ENCODE results near the gene MTERF4. TPM values are rescaled to one million over a fixed set of nuclear protein-coding genes. Genes with fewer than 3 reads are reported as not detected.

MTERF4 gene
- total RNA-seq, 1 donor from 2014 or later, result 53.7 TPM

DNA sequence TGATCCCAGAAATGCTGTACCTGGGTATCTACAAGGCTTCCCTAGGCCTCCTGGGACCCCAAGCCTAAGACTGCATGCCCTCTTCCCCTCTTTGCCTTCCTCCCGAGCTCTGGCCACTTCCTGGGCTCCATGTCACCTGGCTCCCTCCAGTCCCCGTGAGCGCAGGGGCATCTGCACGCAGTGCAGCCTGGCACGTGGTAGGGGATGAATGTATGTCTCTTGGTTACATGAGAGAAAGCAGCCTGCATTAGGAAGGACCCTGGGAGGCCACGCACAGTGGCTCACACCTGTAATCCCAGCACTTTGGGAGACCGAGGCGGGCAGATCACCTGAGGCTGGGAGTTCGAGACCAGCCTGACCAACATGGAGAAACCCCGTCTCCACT lies 31.3 kb upstream of the MTERF4 start:
- Mint-ChIP-seq H3K4me1 (no peaks in the 10 kb centered on the region), H3K27ac (no peak overlapping the region), H3K4me3 (no peak overlapping the region), H3K36me3 (peaks cover 9% of the 10 kb centered on the region), H3K27me3 (ENCODE audit: low read depth) (no peaks in the 10 kb centered on the region), H3K9me3 (no peaks in the 10 kb centered on the region)
- no peak for DNase-seq (ENCODE audit: low spot score in 2 of 2, unreplicated experiment in 2 of 2)
- TF ChIP-seq, protein P1, sequence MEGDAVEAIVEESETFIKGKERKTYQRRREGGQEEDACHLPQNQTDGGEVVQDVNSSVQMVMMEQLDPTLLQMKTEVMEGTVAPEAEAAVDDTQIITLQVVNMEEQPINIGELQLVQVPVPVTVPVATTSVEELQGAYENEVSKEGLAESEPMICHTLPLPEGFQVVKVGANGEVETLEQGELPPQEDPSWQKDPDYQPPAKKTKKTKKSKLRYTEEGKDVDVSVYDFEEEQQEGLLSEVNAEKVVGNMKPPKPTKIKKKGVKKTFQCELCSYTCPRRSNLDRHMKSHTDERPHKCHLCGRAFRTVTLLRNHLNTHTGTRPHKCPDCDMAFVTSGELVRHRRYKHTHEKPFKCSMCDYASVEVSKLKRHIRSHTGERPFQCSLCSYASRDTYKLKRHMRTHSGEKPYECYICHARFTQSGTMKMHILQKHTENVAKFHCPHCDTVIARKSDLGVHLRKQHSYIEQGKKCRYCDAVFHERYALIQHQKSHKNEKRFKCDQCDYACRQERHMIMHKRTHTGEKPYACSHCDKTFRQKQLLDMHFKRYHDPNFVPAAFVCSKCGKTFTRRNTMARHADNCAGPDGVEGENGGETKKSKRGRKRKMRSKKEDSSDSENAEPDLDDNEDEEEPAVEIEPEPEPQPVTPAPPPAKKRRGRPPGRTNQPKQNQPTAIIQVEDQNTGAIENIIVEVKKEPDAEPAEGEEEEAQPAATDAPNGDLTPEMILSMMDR (IDR thresholded peaks at IDR 0.05; ENCODE audit: unreplicated experiment), result no peak

DNA sequence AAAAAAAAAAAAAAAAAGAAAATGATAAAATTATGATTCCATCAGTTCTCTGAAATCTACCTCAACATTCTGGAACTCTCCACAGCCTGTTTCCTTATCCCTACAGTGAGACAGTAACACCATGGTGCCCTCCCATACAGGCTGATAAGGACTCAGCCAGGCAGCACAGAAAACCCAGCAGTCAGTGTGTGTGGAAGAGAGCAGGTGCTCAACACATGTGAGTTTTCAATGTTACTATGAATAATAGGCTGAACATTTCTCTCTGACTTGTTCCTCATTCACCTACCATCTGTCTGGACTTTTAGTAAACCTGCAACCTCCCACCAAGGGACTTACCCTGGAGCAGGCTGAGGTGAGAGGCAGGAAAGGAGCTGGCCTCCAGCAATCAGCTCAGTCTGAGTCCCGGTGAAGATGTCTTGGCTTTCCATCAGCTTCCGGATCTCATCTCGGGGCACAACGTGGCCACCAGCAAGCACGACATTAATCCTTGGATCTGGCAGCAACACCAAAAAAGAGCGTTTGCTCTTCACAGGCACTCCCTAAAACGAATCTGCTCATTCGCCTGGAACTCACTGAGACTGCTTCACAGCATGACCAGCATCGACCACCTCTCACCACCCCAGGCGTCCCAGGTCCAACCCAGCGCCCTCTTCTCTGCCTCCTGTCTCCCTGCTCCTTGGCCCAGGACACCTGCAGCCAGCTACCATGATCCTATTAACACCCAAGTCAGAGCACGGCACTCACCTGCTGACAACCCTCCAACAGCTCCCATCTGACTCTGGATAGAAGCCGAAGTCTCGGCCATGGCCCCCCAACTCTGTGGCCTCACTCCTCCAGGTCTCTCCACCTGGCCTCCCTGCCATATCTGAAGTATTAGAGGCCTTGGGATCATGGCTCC lies 30.7 kb upstream of the MTERF4 start:
- Mint-ChIP-seq H3K4me1 (no peaks in the 10 kb centered on the region), H3K36me3 (peaks cover 6% of the 10 kb centered on the region), H3K9me3 (no peaks in the 10 kb centered on the region), H3K27ac (no peak overlapping the region), H3K4me3 (no peak overlapping the region), H3K27me3 (ENCODE audit: low read depth) (no peaks in the 10 kb centered on the region)
- DNase-seq (ENCODE audit: low spot score in 2 of 2, unreplicated experiment in 2 of 2), result no peak
- TF ChIP-seq, protein P1 (IDR thresholded peaks at IDR 0.05; ENCODE audit: unreplicated experiment), result no peak

DNA sequence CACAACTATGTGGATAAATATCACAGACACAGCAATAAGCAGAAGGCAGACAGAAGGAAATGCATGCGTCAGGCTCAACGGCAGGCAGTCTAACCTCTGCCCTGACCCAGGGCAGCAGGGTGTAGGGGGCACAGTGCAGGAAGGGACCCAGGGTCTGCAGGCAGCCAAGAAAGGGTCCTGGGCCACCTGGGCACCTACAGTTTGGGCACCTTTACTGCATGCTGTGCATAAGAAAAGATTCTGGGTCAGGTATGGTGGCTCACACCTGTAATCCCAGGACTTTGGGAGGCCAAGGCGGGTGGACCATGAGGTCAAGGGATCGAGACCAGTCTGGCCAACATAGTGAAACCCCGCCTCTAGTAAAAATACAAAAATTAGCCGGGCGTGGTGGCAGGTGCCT lies 29.4 kb upstream of the MTERF4 start:
- Mint-ChIP-seq H3K9me3 (no peaks in the 10 kb centered on the region), H3K4me3 (no peak overlapping the region), H3K27me3 (ENCODE audit: low read depth) (no peaks in the 10 kb centered on the region), H3K27ac (no peak overlapping the region), H3K4me1 (no peaks in the 10 kb centered on the region), H3K36me3 (peaks cover 5% of the 10 kb centered on the region)
- TF ChIP-seq, protein P1 (IDR thresholded peaks at IDR 0.05; ENCODE audit: unreplicated experiment), result no peak
- no peak for DNase-seq (ENCODE audit: low spot score in 2 of 2, unreplicated experiment in 2 of 2)

DNA sequence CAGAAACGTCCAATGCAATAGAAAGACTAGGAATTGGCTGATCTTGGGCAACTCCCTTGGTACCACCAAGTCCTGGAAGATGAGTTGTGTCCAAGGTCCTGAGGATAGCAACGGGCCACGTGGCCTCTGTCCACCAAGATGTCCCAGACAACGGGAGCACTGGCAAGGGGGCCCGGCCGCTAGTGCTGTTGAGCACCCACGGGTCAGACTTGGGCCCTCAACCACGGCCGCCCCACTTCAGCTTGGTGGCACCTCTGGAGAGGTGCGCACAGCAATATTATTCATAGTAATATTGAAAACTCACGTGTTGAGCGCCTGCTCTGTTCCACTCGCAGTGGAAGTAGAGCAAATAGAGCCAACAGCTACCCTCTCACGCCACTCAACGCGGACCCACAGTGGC lies 28.2 kb upstream of the MTERF4 start:
- H3K27me3 Mint-ChIP-seq (ENCODE audit: low read depth), result no peaks in the 10 kb centered on the region
- H3K9me3 Mint-ChIP-seq, result no peaks in the 10 kb centered on the region
- H3K27ac Mint-ChIP-seq, result no peak overlapping the region
- H3K4me1 Mint-ChIP-seq, result no peaks in the 10 kb centered on the region
- TF ChIP-seq, protein P1 (IDR thresholded peaks at IDR 0.05; ENCODE audit: unreplicated experiment), result no peak
- peaks cover 5% of the 10 kb centered on the region for H3K36me3 Mint-ChIP-seq
- H3K4me3 Mint-ChIP-seq, result no peak overlapping the region
- no peak for DNase-seq (ENCODE audit: low spot score in 2 of 2, unreplicated experiment in 2 of 2)

DNA sequence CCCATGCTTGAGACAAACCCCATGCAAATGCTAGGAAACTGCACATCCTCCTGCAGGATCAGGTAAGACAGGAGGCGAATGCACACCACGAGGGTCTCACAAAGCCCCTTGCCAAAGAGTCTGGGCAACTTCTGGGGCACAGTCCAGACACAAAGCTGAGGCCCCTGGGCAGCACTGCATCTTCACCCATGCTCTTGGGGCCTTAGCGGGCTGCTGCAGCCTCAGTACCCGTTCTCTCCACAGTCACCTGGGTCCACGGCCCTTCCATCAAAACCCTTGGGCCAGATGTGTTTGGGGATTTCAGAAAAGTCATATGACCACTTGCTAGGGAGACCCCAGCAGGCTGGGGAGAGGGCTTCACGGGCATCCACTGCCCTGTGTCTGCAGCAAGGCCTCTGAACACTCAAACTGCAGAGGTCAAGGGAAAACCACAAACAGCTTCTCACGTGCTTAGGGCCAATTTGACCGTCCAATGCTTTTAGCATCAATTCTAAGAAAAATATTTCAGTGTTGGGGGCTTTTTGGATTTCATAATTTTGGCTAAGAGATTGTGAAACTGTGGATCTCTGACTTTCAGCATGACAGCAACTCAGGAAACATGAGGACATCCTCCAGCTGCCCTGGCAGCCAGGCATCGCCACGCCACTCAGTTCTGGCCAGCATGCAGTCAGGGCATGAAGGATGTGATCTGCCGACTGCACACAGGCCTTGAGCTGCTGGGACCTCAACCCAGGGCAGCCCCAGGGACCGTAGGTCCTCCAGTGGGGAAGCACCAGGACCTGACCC lies 27.2 kb upstream of the MTERF4 start:
- H3K27me3 Mint-ChIP-seq (ENCODE audit: low read depth), result no peaks in the 10 kb centered on the region
- peaks cover 5% of the 10 kb centered on the region for H3K36me3 Mint-ChIP-seq
- DNase-seq (ENCODE audit: low spot score in 2 of 2, unreplicated experiment in 2 of 2), result no peak
- H3K27ac Mint-ChIP-seq, result no peak overlapping the region
- H3K9me3 Mint-ChIP-seq, result no peaks in the 10 kb centered on the region
- H3K4me1 Mint-ChIP-seq, result no peaks in the 10 kb centered on the region
- no peak overlapping the region for H3K4me3 Mint-ChIP-seq
- TF ChIP-seq, protein P1 (IDR thresholded peaks at IDR 0.05; ENCODE audit: unreplicated experiment), result no peak

All from mesothelial cell of epicardium (in vitro differentiated cells).